PFSK-1 (cell line): ENCODE measurements around the gene STBD1.

Source experiments
- FOXP2 ChIP-seq: optimal IDR thresholded peaks from 2 replicates; pipeline ENCODE3; 2011; ENCODE audit warnings: borderline replicate concordance, control low read depth, inconsistent platforms; ENCODE audit not compliant: insufficient read depth; ENCODE audit errors: extremely low read length, extremely low read depth
- POLR2AphosphoS5 ChIP-seq: IDR thresholded peaks from 2 replicates; pipeline ENCODE4 v1.6.1; 2012; ENCODE audit warnings: low read depth, mild to moderate bottlenecking, control low read depth, low read length, moderate library complexity
- REST ChIP-seq, 2 experiments: IDR thresholded peaks; 2 replicates each; pipeline versions ENCODE4 v1.6.1 to v1.8.0; 2011 to 2012; ENCODE audit warnings: low read depth in 2 of 2, low read length in 2 of 2, control low read depth in 1 of 2, inconsistent platforms in 1 of 2, mild to moderate bottlenecking in 1 of 2, moderate library complexity in 1 of 2; ENCODE audit not compliant: insufficient read depth in 1 of 2
- TAF1 ChIP-seq: IDR thresholded peaks from 2 replicates; pipeline ENCODE4 v1.6.1; 2012; ENCODE audit warnings: low read length, control low read depth, borderline replicate concordance; ENCODE audit not compliant: insufficient read depth

GRCh38 chr4:76277667-76278066 lies 28.9 kb upstream of the STBD1 start:
- TF ChIP-seq REST (IDR thresholded peaks at IDR 0.05; ENCODE audit: insufficient read depth in 1 of 2, low read depth in 2 of 2, low read length in 2 of 2) (no peak), TAF1 (no peak), FOXP2 (no peak), POLR2AphosphoS5 (no peak)
